Neural cell (in vitro differentiated cells): ENCODE data around the gene QKI. TPM values are rescaled to one million over a fixed set of nuclear protein-coding genes. Genes with fewer than 3 reads are reported as not detected.

Experiments
- H2AFZ ChIP-seq: fragments of 200-600, 300-800 bp; sonication (generic), shearing (Covaris generic); 2 replicates; pipeline ENCODE4 v1.6.0; 2014; ENCODE audit warnings: low read depth, mild to moderate bottlenecking, antibody characterized with exemption, low read length, moderate library complexity
- H3F3A ChIP-seq: fragments of 200-600 bp; shearing (Covaris generic); 2 replicates; pipeline ENCODE4 v1.6.1; 2016; ENCODE audit warnings: mild to moderate bottlenecking, moderate library complexity, mixed read lengths, antibody characterized with exemption, low read length; ENCODE audit not compliant: insufficient read depth, poor library complexity, severe bottlenecking
- H3K27ac ChIP-seq: fragments of 200-600, 300-800 bp; sonication (generic), shearing (Covaris generic); 2 replicates; pipeline ENCODE4 v1.5.1; 2014; ENCODE audit warnings: mild to moderate bottlenecking, low read length, moderate library complexity
- H3K27me3 ChIP-seq: fragments of 300-800, 200-600 bp; sonication (generic), shearing (Covaris generic); 2 replicates; pipeline ENCODE4 v1.6.0; 2014; ENCODE audit warnings: mild to moderate bottlenecking, low read depth, low read length, moderate library complexity; ENCODE audit not compliant: insufficient read depth
- H3K36me3 ChIP-seq: fragments of 300-800, 200-600 bp; sonication (generic), shearing (Covaris generic); 2 replicates; pipeline ENCODE4 v1.5.1; 2014; ENCODE audit warnings: mild to moderate bottlenecking, antibody characterized with exemption, low read length, moderate library complexity; ENCODE audit not compliant: insufficient read depth
- H3K4me2 ChIP-seq: fragments of 300-800, 200-600 bp; sonication (generic), shearing (Covaris generic); 2 replicates; pipeline ENCODE4 v1.6.0; 2014; ENCODE audit warnings: mild to moderate bottlenecking, low read length
- H3K4me3 ChIP-seq: fragments of 300-800, 200-600 bp; sonication (generic), shearing (Covaris generic); 2 replicates; pipeline ENCODE4 v1.5.1; 2014; ENCODE audit warnings: mild to moderate bottlenecking, low read length, moderate library complexity
- H3K79me2 ChIP-seq: fragments of 200-600 bp; shearing (Covaris generic); replicated peaks from 2 replicates; pipeline ENCODE4 v1.6.0; 2014; ENCODE audit warnings: mild to moderate bottlenecking, low read length, moderate library complexity; ENCODE audit not compliant: insufficient read depth
- H3K9ac ChIP-seq: fragments of 300-800, 200-600 bp; sonication (generic), shearing (Covaris generic); 2 replicates; pipeline ENCODE4 v1.6.1; 2016; ENCODE audit warnings: mild to moderate bottlenecking, low read length, mixed read lengths
- H3K9me2 ChIP-seq: fragments of 200-600 bp; shearing (Covaris generic); 2 replicates; pipeline ENCODE4 v1.6.1; 2016; ENCODE audit warnings: mild to moderate bottlenecking, low read length, mixed read lengths; ENCODE audit not compliant: insufficient read depth
- H3K9me3 ChIP-seq: fragments of 200-600, 300-800 bp; sonication (generic), shearing (Covaris generic); 2 replicates; pipeline ENCODE4 v1.6.1; 2016; ENCODE audit warnings: mild to moderate bottlenecking, mixed run types, low read length, moderate library complexity, mixed read lengths
- H4K20me1 ChIP-seq: fragments of 200-600 bp; shearing (Covaris generic); 2 replicates; pipeline ENCODE4 v1.6.1; 2016; ENCODE audit warnings: mild to moderate bottlenecking, mixed run types; ENCODE audit not compliant: insufficient read depth
- EP300 ChIP-seq: fragments of 450-650 bp; conservative IDR thresholded peaks from 2 replicates; pipeline ENCODE4 v1.6.1; 2014; ENCODE audit warnings: antibody characterized with exemption, mild to moderate bottlenecking, moderate library complexity; ENCODE audit not compliant: poor library complexity, severe bottlenecking
- EZH2 ChIP-seq: fragments of 200-600, 300-800 bp; shearing (Covaris generic), sonication (generic); IDR thresholded peaks from 2 replicates; pipeline ENCODE4 v1.6.1; 2014; ENCODE audit warnings: antibody characterized with exemption, low read length, borderline replicate concordance, mild to moderate bottlenecking; ENCODE audit not compliant: insufficient read depth, poor library complexity, severe bottlenecking
- MXI1 ChIP-seq: fragments of 450-650 bp; conservative IDR thresholded peaks from 2 replicates; pipeline ENCODE4 v1.6.1; 2014; ENCODE audit warnings: antibody characterized with exemption, mild to moderate bottlenecking; ENCODE audit not compliant: poor library complexity, severe bottlenecking
- POLR2AphosphoS5 ChIP-seq: IDR thresholded peaks from 2 replicates; pipeline ENCODE4 v1.6.1; 2012
- RAD21 ChIP-seq: fragments of 450-650 bp; conservative IDR thresholded peaks from 2 replicates; pipeline ENCODE4 v1.6.1; 2014; ENCODE audit warnings: antibody characterized with exemption, mild to moderate bottlenecking, moderate library complexity
- REST ChIP-seq: IDR thresholded peaks from 2 replicates; pipeline ENCODE4 v1.6.1; 2012; ENCODE audit warnings: borderline replicate concordance
- SMC3 ChIP-seq: fragments of 450-650 bp; conservative IDR thresholded peaks from 2 replicates; pipeline ENCODE4 v1.6.1; 2014; ENCODE audit warnings: antibody characterized with exemption, mild to moderate bottlenecking, moderate library complexity; ENCODE audit not compliant: poor library complexity
- TAF1 ChIP-seq: IDR thresholded peaks from 2 replicates; pipeline ENCODE4 v1.6.1; 2012; ENCODE audit warnings: low read depth
- polyA plus RNA-seq: library from polyadenylated mRNA; depleted of rRNA; stranded (reverse); fragments of >200 nt; gene quantifications from 2 replicates; pipeline ENCODE4 v1.2.3, GENCODE V29; 2014
- TF ChIP-seq, protein P1 (sequence below): fragments of 450-650 bp; IDR thresholded peaks from 2 replicates; pipeline ENCODE4 v1.5.1; 2014; ENCODE audit warnings: antibody characterized with exemption, mild to moderate bottlenecking, moderate library complexity; ENCODE audit not compliant: poor library complexity, severe bottlenecking

QKI gene
- polyA plus RNA-seq, 1 donor from 2014 or later, result 39.0 TPM

DNA sequence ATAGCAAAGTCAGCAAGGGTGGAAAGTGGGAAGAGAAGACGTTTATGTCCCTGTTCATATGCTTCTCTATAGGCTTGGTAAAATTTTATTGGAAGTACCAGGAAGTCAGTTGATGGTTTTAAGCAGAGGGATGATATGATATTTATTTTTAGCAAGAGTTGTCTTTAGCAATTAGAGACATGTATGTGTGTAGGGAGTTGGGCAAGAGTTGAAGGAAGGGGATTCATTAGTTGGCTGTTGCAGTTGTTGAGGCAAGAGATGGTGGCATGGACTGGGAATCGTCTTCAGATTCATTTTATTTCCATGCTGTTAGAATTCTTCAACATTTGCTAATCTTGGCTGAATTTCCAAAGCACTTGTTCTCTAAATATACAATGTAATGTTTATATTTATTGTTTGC, 85.6 kb downstream of the QKI start:
- no peak for TF ChIP-seq RAD21
- no peak for TF ChIP-seq POLR2AphosphoS5
- Histone ChIP-seq H3K79me2 (peaks cover 99% of the 10 kb centered on the region), H3K27ac (no peak overlapping the region), H4K20me1 (no peaks in the 10 kb centered on the region), H3K4me2 (no peak overlapping the region), H3F3A (no peaks in the 10 kb centered on the region), H3K36me3 (no peaks in the 10 kb centered on the region), H3K9ac (no peak overlapping the region), H3K9me3 (peaks cover 4% of the 10 kb centered on the region), H3K4me3 (no peak overlapping the region), H3K9me2 (no peaks in the 10 kb centered on the region), H2AFZ (no peak overlapping the region), H3K27me3 (no peaks in the 10 kb centered on the region)

DNA sequence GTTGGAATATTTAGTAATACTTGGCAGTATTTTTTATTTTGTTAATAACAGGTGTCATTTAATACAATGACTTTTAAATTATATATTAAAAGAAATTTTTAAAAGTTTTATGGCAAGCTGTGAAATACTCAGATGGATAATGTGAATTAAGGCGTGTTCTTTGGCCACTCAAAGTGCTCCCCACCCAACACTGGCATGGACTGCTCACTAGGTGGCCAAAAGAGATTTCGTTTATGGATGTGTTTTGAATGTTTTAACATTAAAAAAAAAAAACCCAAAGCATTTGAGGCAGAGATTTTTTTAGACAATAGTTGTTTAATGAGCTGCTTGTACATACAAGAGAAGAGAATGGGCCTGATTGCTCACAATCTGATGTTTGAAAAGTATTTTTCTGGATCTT, 86.5 kb downstream of the QKI start:
- Histone ChIP-seq H3K79me2 (peaks cover 99% of the 10 kb centered on the region), H3F3A (no peaks in the 10 kb centered on the region), H3K9ac (no peak overlapping the region), H3K4me2 (no peak overlapping the region), H3K9me3 (peaks cover 4% of the 10 kb centered on the region), H3K36me3 (no peaks in the 10 kb centered on the region), H3K9me2 (no peaks in the 10 kb centered on the region), H3K4me3 (no peak overlapping the region), H2AFZ (no peak overlapping the region), H3K27me3 (no peaks in the 10 kb centered on the region), H3K27ac (no peak overlapping the region), H4K20me1 (no peaks in the 10 kb centered on the region)
- no peak for TF ChIP-seq EP300
- no peak for TF ChIP-seq SMC3
- TF ChIP-seq POLR2AphosphoS5, result no peak
- no peak for TF ChIP-seq TAF1
- no peak for TF ChIP-seq MXI1
- TF ChIP-seq, protein P1, sequence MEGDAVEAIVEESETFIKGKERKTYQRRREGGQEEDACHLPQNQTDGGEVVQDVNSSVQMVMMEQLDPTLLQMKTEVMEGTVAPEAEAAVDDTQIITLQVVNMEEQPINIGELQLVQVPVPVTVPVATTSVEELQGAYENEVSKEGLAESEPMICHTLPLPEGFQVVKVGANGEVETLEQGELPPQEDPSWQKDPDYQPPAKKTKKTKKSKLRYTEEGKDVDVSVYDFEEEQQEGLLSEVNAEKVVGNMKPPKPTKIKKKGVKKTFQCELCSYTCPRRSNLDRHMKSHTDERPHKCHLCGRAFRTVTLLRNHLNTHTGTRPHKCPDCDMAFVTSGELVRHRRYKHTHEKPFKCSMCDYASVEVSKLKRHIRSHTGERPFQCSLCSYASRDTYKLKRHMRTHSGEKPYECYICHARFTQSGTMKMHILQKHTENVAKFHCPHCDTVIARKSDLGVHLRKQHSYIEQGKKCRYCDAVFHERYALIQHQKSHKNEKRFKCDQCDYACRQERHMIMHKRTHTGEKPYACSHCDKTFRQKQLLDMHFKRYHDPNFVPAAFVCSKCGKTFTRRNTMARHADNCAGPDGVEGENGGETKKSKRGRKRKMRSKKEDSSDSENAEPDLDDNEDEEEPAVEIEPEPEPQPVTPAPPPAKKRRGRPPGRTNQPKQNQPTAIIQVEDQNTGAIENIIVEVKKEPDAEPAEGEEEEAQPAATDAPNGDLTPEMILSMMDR, result no peak
- TF ChIP-seq EZH2, result no peak
- no peak for TF ChIP-seq RAD21
- no peak for TF ChIP-seq REST

DNA sequence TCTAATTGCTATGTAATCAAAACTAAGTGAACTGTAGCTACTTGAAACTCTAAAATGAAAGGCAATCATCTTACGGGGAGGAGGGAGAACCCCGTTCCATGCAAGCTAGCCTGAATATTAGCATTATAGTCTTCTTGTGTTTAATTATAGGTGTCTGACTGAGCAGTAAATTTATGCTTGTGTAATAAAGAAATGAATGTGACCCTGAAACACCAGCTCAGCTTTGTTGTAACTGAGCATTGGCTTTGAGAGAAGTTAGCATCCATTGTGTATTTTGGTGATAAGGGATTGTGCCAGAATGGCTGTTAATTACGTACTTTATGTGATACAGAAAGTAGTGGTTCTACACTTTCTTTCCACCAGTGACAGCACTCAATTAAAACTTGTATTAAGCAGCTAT, 86.9 kb downstream of the QKI start:
- H3F3A ChIP-seq, result no peaks in the 10 kb centered on the region
- no peak overlapping the region for H3K4me2 ChIP-seq
- TF ChIP-seq TAF1, result no peak
- TF ChIP-seq, protein P1, result no peak
- no peak for TF ChIP-seq EZH2
- no peak for TF ChIP-seq SMC3
- TF ChIP-seq RAD21, result no peak
- no peak for TF ChIP-seq MXI1
- TF ChIP-seq POLR2AphosphoS5, result no peak
- TF ChIP-seq REST, result no peak
- H3K27me3 ChIP-seq, result no peaks in the 10 kb centered on the region
- no peaks in the 10 kb centered on the region for H3K9me2 ChIP-seq
- H2AFZ ChIP-seq, result no peak overlapping the region
- H3K9ac ChIP-seq, result no peak overlapping the region
- no peak overlapping the region for H3K4me3 ChIP-seq
- H3K9me3 ChIP-seq, result peaks cover 4% of the 10 kb centered on the region
- peaks cover 99% of the 10 kb centered on the region for H3K79me2 ChIP-seq
- H4K20me1 ChIP-seq, result no peaks in the 10 kb centered on the region
- H3K27ac ChIP-seq, result no peak overlapping the region
- H3K36me3 ChIP-seq, result no peaks in the 10 kb centered on the region
